Measurements from ENCODE around the gene ENPP6.

Gene ENPP6

DNA sequence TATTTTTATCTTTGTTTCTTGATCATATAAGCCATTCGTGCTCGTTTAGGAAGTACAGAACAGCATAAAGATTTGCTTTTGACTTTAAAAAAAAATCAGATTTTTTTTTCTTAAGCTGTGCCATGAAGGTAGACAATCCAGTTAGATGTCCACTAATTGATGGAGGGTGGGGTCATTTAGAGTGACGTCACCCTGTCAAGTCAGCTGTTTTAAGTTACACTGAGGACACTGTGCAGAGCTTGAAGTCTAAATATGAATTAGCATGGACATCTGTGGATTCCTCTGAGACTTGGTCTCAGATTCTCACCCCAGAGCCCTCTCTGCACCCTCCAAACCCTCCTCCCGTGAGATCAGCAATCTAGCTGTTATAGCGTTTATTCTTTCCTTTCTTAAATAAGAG lies 63.9 kb downstream of the ENPP6 start:
- H3K4me2 ChIP-seq = no peak overlapping the region
- TF ChIP-seq Cebpa-rat (IDR thresholded peaks at IDR 0.05) = no peak

DNA sequence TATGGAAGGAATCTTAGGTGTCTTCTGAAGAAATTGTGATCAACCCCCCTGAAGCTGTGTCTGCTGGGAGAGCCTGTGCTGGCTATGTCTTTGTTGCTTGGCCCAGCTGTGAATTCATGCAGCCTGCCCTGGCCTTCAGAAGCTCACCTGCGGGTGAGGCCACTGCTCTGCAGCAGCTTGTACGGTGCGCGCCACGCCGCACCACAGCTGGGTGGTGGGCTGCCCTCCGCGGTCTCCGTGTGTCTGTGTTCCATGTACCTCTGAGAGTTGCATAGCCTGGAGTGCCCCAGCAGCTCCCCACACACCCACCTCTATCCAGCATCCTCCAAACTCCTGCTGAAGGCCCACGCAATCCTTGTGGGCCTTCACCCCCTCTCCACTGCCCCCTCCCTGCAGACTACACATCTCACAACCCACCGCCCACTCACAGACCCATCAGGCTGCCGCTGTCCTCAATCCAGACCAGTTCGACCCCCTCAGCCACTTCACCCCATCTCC lies 65.6 kb downstream of the ENPP6 start:
- Histone ChIP-seq H3K4me3 (no peak overlapping the region), H4K20me1 (no peaks in the 10 kb centered on the region), H3K27me3 (no peaks in the 10 kb centered on the region), H3K36me3 (no peaks in the 10 kb centered on the region), H3K4me2 (no peak overlapping the region), H3K9ac (no peak overlapping the region), H3K9me3 (no peaks in the 10 kb centered on the region), H3K4me1 (no peaks in the 10 kb centered on the region), H3K27ac (no peak overlapping the region)
- TF ChIP-seq Cebpa-rat (IDR thresholded peaks at IDR 0.05) = no peak

More for the DNA sequence above, 63.9 kb downstream of the ENPP6 start:
- peaks cover 4% of the 10 kb centered on the region for H3K4me1 ChIP-seq
- H3K9ac ChIP-seq = no peak overlapping the region
- no peak overlapping the region for H3K27ac ChIP-seq
- H3K27me3 ChIP-seq = no peaks in the 10 kb centered on the region
- H3K4me3 ChIP-seq = no peak overlapping the region
- no peaks in the 10 kb centered on the region for H3K9me3 ChIP-seq
- H3K36me3 ChIP-seq = no peaks in the 10 kb centered on the region
- no peaks in the 10 kb centered on the region for H4K20me1 ChIP-seq

DNA sequence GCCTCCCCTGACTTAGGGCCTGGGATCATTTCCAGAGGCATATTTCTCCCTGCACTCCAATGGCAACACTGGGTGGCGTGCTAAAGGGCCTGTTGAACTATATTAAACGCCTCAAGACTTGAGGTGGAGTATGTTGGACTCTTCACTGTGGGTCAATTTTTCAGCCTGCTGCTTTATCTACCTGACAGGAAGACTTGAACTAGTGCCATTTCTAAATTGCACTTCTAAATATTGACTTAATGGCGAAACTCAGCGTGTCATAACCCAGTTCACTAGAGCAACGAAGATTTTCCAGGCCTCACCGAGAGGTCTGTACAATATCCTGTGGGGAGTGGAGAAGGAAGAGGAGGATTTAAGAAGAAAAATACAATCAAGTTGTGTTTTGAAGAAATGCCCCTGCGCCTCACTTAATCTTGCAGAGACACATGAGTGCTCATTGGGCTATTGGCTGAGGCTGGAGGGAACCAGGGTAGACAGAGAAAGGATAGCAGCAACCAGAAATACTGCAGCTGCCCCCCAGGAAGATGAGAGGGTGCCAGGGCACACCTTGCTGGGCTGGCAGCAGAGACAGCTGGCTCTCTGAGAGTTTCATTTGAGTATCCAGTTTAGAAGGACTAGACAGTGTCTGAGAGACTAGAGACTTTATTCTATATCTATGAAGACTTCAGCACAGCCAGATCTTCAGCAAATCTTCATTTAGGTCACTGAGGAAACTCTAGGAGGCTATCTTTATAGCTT lies 67.4 kb downstream of the ENPP6 start:
- Histone ChIP-seq H3K4me2 (no peak overlapping the region), H3K27me3 (no peaks in the 10 kb centered on the region), H3K9me3 (no peaks in the 10 kb centered on the region), H3K4me3 (no peak overlapping the region), H3K9ac (no peak overlapping the region), H3K36me3 (no peaks in the 10 kb centered on the region), H3K27ac (no peak overlapping the region), H4K20me1 (no peaks in the 10 kb centered on the region), H3K4me1 (no peaks in the 10 kb centered on the region)
- TF ChIP-seq Cebpa-rat (IDR thresholded peaks at IDR 0.05) = no peak

DNA sequence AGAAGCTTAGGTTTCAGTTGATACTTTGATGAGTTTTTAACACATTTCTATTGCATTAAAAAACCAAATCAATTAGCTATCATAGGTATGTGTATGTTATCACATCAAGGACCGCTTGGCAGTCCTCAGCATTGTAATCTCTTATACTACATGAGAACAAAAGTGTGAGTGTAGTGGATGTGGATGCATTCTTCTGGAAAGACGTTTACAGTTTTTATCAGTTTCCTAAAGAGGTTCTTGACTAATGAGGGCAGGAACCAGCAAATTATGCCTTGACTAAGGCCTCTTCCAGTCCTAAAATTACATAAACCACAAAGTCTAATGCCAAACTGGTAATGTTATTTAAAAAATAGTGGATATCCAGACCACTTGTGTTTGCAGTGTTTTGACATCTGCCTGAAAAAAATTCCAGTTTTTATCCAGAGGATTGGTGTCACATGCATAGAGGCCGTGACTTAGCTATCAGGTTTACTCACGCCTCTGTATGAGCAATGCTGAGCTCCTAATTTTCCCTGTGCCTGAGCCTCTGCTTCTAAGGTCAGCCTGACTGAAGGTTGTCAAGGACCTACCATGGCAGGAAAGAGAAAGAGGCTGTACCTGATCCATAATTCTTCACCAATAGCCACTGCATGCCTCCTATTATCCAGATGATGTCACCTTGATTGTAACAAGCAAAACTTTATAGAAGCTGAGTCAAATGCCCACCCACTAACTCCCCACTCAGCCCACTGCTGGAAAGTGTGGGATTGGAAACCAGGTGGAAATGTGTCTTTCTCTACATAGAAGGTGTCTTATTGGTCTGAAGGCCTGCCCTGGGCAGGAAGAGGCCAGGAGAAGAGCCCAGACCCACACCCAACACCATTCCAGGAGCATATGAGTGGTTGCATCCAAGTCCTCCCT lies 68.7 kb downstream of the ENPP6 start:
- H3K4me2 ChIP-seq = 0 out of 2 replicates have a peak overlapping the region, but pooled peaks have one; percentile 1
- TF ChIP-seq Cebpa-rat (IDR thresholded peaks at IDR 0.05) = no peak
- no peak overlapping the region for H3K9ac ChIP-seq

DNA sequence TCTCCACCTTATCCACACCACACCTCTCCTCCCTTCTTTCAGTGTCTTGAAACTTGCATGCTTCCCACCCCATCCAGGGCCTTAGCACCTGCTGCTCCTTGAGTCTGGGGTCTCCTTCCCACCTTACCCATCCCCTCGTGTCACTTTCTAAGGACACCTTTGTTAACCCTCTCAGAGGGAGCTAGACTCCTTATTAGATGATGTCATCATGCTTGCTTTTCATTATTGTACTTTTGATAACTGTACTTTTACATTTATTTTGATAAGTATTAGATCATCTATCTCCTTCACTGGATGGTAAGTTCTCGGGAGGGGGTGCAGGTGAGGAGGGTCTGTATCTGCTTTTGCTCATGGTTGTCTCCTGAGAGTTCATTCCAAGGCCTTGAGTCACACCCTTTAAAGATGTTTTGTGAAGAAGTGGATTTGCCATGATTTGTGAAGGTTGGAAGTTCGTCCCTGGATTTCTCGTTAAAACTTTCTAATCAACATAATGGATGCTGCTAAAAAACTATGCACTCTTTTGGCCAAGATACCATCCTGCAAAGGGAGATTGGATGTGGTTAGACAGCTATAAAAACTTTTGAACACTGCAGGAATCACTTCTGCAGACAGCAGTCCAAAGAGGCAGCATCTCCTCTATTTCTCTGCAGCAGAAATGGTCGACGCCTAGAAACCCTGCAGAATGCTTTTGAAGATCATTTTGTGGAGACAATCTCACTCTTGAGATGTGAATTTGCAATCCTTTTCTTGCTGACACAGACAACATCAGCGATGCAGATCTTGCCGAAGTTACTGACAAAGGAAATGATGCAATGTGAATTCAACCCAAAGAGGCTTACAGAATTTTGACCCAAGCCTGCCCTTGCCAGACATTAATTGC lies 69.6 kb downstream of the ENPP6 start:
- no peaks in the 10 kb centered on the region for H3K36me3 ChIP-seq
- no peak overlapping the region for H3K27ac ChIP-seq
- H3K9me3 ChIP-seq = no peaks in the 10 kb centered on the region
- no peak overlapping the region for H3K9ac ChIP-seq
- H4K20me1 ChIP-seq = no peaks in the 10 kb centered on the region
- no peaks in the 10 kb centered on the region for H3K27me3 ChIP-seq
- H3K4me1 ChIP-seq = no peaks in the 10 kb centered on the region
- TF ChIP-seq Cebpa-rat (IDR thresholded peaks at IDR 0.05) = no peak
- no peak overlapping the region for H3K4me3 ChIP-seq
- 0 out of 2 replicates have a peak overlapping the region, but pooled peaks have one; percentile 1 for H3K4me2 ChIP-seq

More for the DNA sequence above, 68.7 kb downstream of the ENPP6 start:
- Histone ChIP-seq H3K9me3 (no peaks in the 10 kb centered on the region), H3K27ac (no peak overlapping the region), H3K4me3 (no peak overlapping the region), H3K36me3 (no peaks in the 10 kb centered on the region), H3K4me1 (no peaks in the 10 kb centered on the region), H4K20me1 (no peaks in the 10 kb centered on the region), H3K27me3 (no peaks in the 10 kb centered on the region)

DNA sequence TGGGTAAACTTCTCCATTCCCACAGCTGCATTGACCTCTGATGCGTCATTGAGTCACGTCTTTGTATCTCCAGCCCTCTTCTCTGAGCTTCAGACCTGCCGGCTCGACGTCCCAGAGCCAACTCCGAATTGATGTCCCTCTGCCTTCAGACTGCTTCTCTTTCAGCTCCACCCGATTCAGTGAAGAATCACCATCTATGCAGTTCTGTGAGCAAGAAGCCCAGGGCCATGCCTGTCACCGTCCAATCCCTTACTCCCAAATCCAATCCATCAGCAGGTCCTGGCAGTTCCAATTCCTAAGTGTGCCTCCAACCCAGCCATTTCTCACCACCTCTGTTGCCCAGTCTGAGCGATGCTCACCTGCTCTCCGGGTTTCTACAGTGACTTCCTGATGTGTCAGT lies 70.7 kb downstream of the ENPP6 start:
- H3K36me3 ChIP-seq = no peaks in the 10 kb centered on the region
- TF ChIP-seq Cebpa-rat (IDR thresholded peaks at IDR 0.05) = no peak
- H4K20me1 ChIP-seq = no peaks in the 10 kb centered on the region
- H3K27ac ChIP-seq = no peak overlapping the region
- no peak overlapping the region for H3K9ac ChIP-seq
- H3K27me3 ChIP-seq = no peaks in the 10 kb centered on the region
- H3K4me1 ChIP-seq = no peaks in the 10 kb centered on the region
- H3K9me3 ChIP-seq = no peaks in the 10 kb centered on the region
- H3K4me3 ChIP-seq = no peak overlapping the region
- no peak overlapping the region for H3K4me2 ChIP-seq

DNA sequence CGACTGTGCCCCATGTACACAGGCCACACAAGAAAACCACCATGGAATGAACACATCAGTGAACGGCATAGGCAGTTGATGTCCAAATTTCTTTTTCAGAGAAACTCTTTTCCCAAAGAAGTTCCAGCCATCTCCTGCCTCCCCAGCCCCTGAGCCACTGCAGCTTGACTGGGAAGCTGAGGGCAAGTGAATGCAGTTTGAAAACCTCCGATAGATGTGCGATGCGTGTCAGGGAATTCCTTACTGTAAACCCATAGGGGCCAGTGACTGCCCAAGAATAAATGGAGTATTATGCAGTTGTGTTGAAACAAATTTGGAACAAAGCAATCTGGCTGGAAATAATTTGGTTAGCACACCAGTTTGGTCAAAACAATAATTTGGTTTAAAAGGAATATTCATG lies 72.1 kb downstream of the ENPP6 start:
- H3K27me3 ChIP-seq = no peaks in the 10 kb centered on the region
- H3K4me3 ChIP-seq = no peak overlapping the region
- H3K9ac ChIP-seq = no peak overlapping the region
- no peaks in the 10 kb centered on the region for H3K4me1 ChIP-seq
- no peaks in the 10 kb centered on the region for H4K20me1 ChIP-seq
- no peaks in the 10 kb centered on the region for H3K36me3 ChIP-seq
- TF ChIP-seq Cebpa-rat (IDR thresholded peaks at IDR 0.05) = no peak
- no peak overlapping the region for H3K27ac ChIP-seq
- peaks cover 7% of the 10 kb centered on the region; the same call in 1 of the 2 replicates for H3K9me3 ChIP-seq
- no peak overlapping the region for H3K4me2 ChIP-seq

DNA sequence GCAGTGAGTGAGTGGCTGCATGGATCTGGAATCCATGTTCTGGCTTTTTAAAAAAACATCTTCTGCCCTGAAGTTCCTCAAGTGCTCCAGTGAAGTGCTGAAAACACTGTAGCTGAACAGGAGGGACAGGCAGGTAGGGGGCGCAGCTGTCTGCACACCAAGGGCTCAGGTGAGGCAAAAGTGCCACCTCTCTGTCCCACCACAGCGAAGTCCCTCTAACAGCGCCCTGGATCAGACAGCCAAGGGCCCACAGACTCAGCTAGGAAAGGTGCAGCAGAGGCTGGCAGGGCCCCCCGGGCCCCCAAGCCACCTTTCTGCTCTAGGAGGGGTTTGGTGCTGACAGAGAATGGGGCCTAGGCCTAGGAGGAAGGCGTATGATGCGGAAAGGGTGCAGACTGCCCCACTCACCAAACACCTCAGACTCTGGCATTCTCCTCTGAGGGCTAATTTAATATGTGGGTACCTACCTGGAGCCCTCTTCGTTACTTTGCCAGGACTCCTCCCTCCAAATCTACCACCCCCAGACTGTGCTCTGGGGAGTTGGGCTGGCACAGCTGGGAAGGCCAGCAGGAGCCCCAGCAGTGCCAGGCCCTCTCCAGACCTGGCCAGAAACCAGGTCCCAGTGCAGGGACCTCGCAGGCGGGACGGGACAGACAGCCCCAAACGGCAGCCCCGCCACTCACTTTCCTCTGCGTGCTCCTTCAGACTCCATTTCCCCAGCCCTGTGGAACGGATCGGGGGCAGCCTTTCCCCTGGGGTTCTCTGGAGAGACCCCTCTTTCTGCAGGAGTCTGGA lies 73.7 kb downstream of the ENPP6 start:
- H3K4me3 ChIP-seq = no peak overlapping the region
- H3K9me3 ChIP-seq = peaks cover 8% of the 10 kb centered on the region; the same call in 1 of the 2 replicates
- no peak overlapping the region for H3K4me2 ChIP-seq
- no peaks in the 10 kb centered on the region for H4K20me1 ChIP-seq
- no peak for TF ChIP-seq Cebpa-rat (IDR thresholded peaks at IDR 0.05)
- H3K27ac ChIP-seq = no peak overlapping the region
- H3K36me3 ChIP-seq = no peaks in the 10 kb centered on the region
- no peak overlapping the region for H3K9ac ChIP-seq
- no peaks in the 10 kb centered on the region for H3K27me3 ChIP-seq
- no peaks in the 10 kb centered on the region for H3K4me1 ChIP-seq

Measured in BLaER1 (cell line).